Inflammatory macrophage treated with lipopolysaccharide for 1 hour (primary cell): Measurements from ENCODE around the gene CAMK2D.

Source experiments
- DNase-seq, 2 donors: peaks; one replicate each; pipeline ENCODE4 v3.0.0-alpha.2; 2020 to 2022

The CAMK2D gene

DNA sequence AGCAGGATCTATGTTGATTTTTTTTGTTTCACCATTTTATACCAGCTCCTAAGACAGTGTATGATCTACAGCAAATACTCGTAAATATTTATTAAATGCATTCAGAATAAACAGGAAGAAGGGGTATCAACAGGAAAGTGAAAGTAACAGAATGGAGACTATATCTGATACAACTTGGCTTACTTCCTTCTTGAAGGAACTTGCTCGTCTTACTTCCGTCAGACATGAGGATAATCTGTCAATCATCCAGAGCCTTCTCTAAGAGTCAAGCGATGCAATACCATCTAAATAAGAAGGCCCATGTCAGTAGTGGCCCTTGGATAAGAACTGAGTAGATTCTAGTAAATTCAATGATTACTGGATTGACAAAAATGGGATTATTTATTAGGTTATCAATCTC lies 84.2 kb downstream of the CAMK2D start:
- peak; percentile 36 to 39 for DNase-seq

DNA sequence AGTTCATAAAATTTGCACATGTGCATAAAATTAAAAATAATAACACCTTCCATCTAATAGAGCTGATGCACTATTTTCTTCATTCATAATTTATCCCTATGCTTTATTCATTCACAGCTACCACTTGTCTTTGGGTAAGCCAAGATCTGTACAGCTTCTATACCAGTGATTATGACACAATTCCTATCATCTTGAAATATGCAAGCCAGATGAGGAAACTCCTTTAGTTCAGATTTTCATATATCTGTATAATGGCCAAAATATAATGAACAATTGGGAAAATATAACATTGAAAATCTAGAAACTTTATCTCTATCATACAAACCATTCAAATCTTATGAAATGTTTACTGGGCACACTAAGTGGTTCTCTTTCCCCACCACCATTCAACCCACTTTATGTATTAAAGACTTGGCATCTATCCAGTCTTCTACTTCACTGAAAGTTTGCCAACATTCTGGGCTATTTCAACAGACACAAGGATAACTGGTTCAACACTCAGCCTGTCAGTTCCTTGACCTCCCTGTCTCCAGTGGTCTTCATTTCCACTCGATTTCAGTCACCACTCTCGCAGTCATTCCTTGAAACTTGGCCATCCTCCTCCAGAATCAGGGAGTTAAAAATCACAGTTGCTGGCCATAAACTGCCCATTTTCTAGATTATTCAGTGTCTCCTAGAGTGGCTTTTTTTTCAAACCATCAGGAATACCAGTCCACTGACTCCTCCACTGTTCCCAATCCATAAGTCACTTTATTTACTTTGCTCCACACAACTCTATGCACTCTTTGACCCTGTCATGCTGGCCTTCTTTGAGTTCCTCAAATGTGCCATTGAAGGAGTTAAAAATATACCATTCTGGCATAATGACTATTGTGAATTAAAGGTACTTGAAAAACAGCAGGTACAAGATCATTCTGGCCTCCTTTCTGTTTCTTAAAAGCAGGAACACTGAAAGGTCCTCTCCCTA lies 85.5 kb downstream of the CAMK2D start:
- peak in 1 of 2 donors; percentile 19 for DNase-seq

DNA sequence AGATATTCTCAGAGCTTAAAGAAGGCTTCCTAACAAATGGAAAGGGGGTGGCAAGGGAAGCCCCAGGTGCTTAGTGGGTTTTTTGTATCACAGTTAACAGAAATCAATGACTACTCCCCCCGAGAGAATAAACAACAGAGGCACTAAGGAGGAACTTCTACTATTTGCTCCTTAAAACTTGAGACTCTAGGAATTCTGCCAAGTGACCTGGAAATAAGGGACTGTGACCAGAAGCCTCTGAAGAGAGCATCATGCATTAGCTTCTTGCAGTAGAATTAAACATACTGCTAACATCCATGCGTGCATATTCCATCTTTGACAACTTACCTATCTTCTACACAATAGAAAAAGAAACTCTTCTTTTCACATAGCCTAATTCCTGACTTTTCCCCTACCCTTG lies 86.8 kb downstream of the CAMK2D start:
- DNase-seq = no peak

- DNase-seq = no peak
These were observed 87.3 kb downstream of the CAMK2D start for GRCh38 chr4:113674251-113674650.

- DNase-seq = peak in 1 of 2 donors; percentile 5
These were observed 88.1 kb downstream of the CAMK2D start for GRCh38 chr4:113673450-113673849.

DNA sequence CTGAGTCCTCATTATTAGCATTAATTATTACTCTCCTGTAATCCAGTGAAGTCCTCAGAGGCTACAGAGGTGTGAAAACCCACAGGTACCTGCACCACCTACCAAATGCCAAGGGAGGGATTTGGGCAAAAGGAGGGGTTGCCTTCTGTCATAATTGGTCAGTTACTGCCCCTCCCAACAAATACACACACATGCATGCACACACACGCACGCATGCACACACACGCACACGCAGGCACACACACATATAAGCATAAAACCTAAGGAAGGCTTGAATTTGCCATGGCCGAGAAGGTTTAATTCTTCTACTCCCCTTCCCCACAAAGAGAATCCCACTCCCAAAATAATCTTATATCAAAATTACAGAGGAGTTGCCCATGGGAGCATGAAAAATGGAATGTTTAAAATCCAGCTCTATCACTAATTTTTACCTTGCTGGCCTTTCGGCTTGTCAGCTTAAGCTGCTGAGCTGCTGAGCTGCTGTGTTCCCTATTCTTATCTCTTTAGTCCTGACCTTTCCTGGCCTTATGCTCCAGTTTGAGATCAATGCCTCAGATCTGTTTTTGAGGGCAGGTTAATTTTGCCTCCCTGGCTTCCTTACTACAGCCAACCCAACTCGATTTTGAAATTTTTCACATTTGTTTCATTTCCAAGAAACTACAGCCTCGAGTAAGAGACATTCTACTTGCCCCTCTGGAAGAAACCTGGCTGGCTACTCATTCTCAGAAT lies 95.0 kb downstream of the CAMK2D start:
- DNase-seq = no peak

DNA sequence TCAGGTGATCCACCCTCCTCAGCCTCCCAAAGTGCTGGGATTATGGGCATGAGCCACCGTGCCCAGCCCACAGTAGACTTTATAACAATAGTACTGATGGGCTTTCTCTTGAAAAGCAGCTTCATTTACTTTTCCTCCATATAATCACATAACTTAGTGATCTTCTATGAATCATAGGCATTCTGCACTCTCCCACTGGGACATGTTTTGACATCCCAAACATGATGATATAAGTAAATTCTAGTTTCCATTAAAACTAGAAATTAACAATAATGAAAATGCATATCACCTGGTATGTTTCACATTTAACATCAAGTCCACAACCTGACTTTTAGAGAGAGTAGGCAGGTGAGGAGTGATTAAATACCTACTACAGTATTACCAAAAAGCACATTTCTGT lies 96.5 kb downstream of the CAMK2D start:
- DNase-seq = no peak

- DNase-seq = no peak
These were observed 99.0 kb downstream of the CAMK2D start for GRCh38 chr4:113662581-113662980.

- no peak for DNase-seq
These were observed 102.4 kb downstream of the CAMK2D start for GRCh38 chr4:113659127-113659526.

- no peak for DNase-seq
These were observed 103.8 kb downstream of the CAMK2D start for GRCh38 chr4:113657586-113658233.

DNA sequence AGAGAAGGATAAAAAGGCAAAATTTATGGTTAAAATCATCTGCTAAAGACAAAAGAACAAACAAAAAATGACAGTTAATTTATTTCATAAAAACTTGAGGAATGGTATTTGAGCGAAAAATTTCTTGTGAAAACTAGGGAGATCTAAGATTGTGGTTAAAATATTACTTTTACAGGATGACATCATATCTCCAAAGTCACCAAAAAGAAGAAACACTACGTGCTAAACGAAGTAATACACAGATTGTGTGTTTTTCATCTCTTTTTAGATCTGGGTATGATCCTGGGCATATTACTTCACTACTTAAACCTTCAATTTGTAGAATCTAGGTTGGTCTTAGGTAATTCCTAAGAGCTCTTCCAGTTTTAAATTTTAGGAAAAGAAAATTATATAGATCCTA lies 107.7 kb downstream of the CAMK2D start:
- no peak for DNase-seq

DNA sequence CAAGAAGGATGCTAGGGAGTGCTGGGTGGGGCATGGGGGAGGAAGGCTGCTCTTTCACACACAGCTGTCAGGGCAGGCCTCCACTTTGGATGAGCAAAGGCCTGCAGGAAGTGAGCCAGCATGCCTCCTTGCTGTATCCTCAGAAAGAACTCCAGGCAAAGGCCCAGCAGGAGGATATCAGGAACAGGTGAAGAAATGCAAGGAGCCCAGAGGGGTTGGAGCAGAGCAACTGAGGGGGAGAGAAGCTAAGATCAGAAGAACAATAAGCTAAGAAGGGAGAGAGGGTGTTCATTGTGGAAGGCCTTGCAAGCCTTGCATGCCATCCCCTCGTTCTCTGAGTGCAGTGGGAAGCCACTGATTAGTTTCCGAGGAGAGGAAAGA lies 115.1 kb downstream of the CAMK2D start:
- DNase-seq = no peak

DNA sequence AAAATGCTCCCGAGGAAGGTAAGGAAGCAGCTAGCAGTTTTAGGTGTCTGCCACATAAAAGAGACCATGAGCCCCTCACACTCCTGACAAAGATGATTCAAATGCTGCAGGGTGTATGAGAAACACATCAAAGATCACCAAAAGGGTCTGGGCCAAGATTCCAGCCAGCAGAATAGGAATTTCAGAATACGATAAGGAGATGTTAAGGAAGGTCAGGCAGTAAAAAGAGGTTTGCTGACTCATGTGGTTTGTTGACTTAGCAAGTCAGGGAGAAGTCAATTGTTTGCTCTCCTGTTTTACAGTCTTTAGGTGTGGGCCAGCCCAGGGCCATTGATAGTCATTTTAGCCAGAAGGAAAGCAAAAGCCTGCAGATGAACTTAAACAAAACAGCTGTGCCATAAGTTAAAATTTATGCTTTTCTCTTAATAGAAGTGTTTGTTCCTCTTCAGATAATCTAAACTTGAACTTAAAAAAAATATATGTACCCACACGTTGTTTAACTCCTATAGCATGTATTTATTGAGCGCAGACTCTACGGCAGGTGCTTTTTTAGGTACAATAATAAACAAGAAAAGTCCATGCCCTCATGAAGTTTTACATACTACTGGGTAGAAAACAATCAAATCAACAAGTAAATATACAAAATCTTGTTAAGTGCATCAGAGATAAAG lies 115.6 kb downstream of the CAMK2D start:
- DNase-seq = no peak

DNA sequence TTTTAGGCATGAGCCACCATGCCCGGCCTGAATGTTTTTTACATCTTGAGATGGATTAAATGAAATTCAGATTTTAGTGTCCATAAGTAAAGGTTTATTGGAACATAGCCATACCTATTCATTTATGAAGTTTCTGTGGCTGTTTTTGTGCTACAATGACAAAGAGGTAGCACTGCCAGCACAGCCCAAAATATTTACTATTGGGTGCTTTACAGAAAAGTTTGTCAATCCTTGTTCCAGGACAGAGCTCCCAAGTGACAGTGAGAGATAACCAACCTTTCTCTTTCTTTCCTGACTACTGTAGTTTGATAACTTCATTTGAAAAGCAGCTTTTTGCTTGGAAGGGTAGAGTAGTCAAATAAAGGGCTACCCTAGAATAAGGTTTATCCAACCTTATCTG lies 116.2 kb downstream of the CAMK2D start:
- DNase-seq = no peak

DNA sequence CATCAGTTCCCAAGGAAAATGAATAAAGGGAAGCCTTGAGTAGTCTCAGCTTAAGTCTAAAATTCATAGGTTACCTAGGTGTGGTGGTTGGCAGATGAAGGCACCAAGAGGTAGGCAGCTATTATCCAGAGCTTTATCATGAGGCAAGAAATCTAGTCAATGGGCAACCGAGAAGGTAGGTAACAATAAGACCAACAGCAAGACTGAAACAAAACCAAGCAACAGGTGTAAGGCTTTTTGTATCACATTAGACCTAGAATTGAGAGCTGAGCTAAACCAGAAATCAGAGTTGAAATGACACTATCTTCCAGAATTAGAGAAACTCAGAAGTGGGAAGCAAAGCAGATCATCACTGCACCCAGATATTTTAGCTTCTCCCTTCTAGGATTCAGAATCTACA lies 117.1 kb downstream of the CAMK2D start:
- DNase-seq = no peak

GRCh38 chr4:113643505-113643904 lies 118.0 kb downstream of the CAMK2D start:
- no peak for DNase-seq

DNA sequence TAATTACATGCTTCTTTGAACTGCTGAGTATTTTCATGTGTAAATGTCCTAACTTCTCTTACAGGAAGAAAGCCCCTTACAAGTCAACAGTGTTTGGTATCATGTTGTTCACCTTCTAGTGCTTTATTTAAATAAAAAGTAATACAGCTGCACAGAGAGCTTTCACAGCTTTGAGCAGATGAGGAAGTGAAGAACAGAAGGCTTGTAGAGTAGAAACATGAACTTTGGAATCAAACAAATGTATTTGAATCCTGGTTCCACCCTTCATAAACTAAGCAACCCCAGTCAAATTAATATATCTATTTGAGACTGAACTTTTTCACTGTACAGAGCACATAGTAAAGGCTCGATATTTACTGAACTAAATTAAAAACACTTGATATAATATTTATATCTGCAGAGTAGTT lies 120.5 kb downstream of the CAMK2D start:
- no peak for DNase-seq

DNA sequence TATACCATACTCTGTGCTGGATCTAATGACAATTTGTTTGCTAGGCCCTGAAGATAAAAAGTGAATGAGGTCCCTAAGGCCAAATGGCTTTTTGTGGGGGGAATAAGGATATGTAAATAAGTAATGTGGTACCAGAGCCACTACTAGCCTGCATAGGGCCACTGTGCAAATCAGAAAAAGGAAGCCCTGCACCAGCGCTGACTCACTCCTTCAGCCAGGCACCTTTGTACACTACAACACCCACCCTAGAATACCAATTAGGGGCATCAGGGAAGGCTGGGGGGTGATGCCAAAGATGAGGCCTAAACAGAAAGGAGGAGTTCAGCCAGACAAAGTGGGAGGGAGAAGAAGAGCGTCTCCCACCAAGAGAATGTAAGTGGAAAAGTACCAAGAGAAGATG lies 122.2 kb downstream of the CAMK2D start:
- DNase-seq = no peak

GRCh38 chr4:113638562-113638832 lies 123.0 kb downstream of the CAMK2D start:
- no peak for DNase-seq

DNA sequence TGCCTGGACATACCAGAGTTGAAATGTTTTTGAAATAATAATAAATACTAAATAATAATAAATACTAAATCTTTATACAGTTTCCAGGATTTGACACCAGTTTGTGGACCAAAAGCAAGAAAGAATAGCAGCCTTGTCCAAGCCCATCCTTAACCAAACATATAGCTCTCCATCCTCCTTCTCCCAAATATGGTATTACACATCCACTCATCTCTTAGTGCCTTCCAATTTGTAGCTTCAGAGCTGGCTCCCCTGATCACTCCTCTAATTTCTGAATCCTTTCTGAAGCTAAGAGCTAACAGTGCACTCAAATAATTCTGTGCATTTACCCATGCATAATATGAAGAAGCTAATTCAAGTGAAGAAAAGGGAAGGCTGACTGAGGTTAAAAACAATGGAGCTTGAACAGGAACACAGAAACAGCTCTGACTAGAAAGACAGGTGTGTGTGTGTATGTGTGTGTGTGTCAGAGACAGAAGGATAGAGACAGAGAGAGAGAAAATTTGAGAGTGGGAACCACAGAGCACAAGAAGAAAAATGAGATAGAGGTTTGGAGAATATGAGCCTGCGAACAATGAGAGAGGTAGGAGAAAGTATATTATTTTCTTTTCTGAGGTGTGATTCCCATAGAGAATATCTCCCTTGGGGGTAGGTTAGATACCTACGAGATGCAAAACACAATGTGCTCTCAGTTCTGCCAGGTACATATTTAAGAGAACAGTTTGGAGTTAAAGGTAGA lies 123.5 kb downstream of the CAMK2D start:
- DNase-seq = no peak

DNA sequence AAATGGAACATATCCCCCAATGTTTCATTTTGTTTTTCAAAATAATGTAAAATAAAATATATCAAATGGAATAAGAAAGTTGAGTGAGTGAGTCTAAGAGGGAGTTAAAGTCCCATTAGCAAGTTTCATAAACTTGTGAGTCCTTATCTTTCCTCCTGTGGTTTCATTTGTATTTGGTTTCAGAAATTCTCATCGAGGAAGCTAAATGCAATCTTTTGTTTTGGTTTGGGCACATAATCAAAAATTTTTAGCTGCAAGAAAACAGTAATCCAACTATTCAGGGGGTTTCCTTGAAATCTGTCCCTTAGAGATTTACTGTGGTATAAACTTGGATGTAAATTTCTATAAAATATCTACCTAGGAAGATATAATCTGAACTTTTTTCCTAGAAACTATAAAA lies 124.2 kb downstream of the CAMK2D start:
- DNase-seq = no peak

DNA sequence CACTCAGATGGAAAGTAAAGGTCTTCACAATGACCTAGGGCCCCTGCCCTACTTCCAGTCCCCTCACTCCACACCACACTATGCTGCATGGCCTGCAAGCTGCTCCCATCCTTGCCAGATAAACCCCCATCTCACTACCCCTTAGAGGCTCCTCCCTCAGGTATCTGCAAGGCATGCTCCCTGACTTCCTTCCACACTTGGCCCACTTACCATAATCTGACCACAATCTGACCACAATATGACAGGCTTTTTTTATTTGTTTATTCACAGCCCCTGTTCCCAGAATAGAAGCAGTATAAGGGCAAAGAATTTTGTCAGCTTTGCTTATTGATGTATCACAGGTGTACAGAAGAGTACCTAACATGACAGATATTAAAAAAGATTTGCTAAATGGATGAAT lies 124.7 kb downstream of the CAMK2D start:
- DNase-seq = no peak

- DNase-seq = peak; percentile 3 to 5
These were observed 125.1 kb downstream of the CAMK2D start for GRCh38 chr4:113636438-113636818.
